GM18858 (cell line): ENCODE results near the gene NIPAL3.
A peak's percentile ranks its signal among the peaks of the same experiment; 100 is the strongest.
"Not testable (repeated sequence)": the region's sequence is repeated elsewhere in the genome, so short reads cannot be mapped to it uniquely, and the experiment has no call there.

Experiments used
- ATAC-seq: cut with Tn5 transposase; IDR thresholded peaks from one replicate; pipeline ENCODE4 v1.9.1; 2021; ENCODE audit not compliant: unreplicated experiment

The NIPAL3 gene

DNA sequence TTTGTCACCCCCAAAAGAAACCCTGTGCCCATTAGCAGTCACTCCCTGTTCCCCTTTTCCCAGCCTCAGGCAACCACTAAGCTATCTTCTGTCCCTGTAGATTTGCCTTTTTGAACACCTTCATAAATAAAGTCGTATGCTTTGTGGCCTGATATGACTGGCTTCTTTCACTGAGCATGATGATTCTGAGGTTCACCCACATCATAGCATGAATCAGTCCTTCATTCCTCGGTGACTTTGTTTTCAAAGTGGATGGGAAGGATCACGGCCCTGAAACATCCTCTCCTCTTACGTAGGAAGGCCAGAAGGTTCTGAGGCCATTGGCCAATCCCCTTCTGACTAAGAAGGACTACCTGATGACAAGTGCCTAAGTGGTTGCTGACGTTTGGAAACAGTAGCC, 39.1 kb downstream of the NIPAL3 start:
- no peak for ATAC-seq

GRCh38 chr1:24455272-24455671, 39.7 kb downstream of the NIPAL3 start:
- no peak for ATAC-seq

DNA sequence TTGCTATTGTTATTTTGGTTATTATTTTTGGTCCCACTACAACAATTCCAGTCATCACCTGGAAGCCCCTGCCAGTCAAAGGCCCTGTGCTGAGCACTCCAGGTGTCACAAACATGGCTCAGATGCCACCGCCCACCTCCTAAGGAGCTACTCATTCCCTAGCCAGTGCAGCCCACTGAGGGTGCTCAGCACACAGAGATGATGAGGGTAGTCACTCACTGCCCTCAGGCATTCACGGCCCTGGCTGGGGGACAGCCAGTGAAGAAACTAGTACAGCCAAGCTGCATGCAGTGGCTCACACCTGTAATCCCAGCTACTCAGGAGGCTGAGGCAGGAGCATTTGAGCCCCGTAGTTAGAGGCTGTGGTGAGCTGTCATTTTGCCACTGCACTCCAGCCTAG, 42.3 kb downstream of the NIPAL3 start:
- no peak for ATAC-seq

DNA sequence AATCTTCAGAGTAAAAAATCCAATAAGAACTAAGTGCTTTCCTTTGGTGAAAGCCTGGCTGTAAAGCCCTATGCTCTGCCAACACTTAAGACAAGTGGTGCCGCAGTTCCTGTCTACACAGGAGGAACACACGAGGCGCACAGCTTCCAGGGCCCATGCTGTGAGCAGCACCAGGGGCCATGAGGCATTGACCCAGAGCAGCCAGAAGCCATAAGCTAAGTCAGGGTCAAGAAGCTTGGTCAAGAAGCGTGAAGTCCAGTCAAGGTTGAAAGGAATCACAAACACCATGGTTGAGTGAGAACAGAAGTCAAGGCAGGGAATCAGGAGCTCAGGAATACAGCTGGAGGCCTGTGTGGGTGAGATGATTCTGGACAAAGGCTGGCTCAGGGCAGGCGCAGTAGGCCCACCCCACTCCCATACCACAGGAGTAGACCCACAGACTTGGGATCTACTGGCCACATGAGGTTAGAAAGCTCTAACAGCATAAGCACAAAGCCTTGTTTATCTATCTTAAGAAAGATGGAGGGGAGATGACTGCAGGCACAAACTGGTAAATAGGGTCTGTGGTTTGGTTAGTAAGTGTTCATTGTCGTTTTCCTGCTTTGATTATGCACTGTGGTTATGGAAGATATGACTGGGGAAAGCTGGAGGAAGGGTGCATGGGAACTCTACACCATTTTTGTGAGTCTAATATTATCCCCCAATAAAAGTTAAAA, 44.1 kb downstream of the NIPAL3 start:
- no peak for ATAC-seq

DNA sequence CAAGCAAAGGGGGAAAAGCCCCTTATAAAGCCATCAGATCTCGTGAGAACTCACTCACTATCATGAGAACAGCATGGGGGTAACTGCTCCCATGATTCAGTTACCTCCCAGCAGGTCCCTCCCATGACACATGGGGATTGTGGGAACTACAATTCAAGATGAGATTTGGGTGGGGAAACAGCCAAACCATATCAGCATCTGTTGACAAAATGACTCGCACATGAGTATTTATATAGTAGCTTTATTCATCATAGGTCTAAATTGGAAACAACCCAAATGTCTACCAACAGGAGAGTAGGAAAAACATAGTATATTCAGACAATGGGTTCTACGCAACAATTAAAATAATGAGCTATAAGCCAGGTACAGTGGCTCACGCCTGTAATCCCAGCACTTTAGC, 46.5 kb downstream of the NIPAL3 start:
- ATAC-seq: not testable (repeated sequence)

GRCh38 chr1:24463776-24464735, 48.5 kb downstream of the NIPAL3 start:
- no peak for ATAC-seq

DNA sequence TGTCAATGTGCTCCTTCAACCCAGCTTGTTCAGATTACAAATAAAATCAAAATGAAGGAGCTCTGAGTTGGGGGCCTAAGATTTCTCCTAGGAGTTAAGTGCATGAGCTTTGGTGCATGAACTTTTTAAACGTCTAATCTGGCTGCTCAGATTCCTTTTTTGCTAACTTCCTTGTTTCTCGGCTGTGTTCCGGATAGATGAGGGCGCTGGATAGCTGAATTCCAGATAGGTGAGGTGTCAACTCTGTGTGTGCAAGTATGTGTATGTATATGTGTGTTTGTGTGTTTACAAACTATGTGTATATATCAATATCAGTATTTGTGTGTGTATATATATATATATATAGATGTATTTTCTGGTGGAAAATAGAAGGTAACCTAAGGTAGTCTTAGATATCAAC, 49.5 kb downstream of the NIPAL3 start:
- no peak for ATAC-seq

- no peak for ATAC-seq
Measured at GRCh38 chr1:24465638-24466037, 50.0 kb downstream of the NIPAL3 start.

DNA sequence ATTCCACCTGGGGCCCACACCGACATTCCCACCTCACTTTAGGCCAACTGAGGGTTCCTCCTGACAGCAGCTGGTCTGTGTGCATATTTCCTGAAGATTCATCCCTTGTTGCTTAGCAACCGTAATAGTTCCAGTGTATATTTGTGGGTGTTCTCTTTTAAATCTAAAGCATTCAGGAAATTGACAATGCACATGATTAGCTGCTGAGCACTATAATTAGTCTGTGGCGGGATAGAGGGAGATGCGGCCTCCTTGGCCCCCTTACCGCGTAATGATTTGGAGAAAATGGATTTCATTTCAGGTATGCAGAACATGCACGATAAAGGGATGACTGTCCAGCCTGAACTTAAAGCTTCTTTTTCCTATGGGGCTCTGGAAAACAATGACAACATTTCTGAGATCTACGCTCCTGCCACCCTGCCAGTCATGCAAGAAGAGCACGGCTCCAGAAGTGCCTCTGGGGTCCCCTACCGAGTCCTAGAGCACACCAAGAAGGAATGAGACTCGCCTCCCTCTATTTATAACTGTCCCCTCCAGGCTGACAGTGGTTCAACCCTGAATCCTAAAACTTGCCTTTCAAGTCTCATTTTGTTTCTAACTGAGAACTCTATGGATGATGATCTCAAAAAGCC, 53.2 kb downstream of the NIPAL3 start:
- ATAC-seq: no peak

- no peak for ATAC-seq
Measured at GRCh38 chr1:24470592-24470991, 55.0 kb downstream of the NIPAL3 start.

- ATAC-seq: no peak
Measured at GRCh38 chr1:24472527-24473251, 57.1 kb downstream of the NIPAL3 start.

GRCh38 chr1:24474193-24474592, 58.6 kb downstream of the NIPAL3 start:
- ATAC-seq: no peak

- no peak for ATAC-seq
Measured at GRCh38 chr1:24475700-24476099, 60.1 kb downstream of the NIPAL3 start.

GRCh38 chr1:24476571-24476970, 61.0 kb downstream of the NIPAL3 start:
- ATAC-seq: no peak

DNA sequence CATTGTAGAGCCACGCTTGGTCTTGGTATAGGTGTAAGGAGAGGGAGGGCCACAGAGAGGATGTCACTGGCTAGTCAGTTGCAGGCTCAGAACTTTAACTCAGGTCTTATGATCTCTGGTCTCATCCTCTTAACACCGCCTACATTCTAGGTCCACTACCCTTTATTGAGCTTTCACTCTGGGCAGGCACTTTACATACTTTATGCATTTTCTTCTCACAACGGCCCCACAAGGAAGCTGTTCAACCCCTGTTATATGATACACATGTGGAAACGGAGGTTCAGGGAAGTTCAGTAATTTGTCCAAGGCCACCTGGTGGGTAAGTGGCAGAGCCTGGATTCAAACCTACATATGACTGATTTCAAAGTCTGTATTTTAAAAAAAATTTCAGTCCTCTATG, 61.7 kb downstream of the NIPAL3 start:
- no peak for ATAC-seq

DNA sequence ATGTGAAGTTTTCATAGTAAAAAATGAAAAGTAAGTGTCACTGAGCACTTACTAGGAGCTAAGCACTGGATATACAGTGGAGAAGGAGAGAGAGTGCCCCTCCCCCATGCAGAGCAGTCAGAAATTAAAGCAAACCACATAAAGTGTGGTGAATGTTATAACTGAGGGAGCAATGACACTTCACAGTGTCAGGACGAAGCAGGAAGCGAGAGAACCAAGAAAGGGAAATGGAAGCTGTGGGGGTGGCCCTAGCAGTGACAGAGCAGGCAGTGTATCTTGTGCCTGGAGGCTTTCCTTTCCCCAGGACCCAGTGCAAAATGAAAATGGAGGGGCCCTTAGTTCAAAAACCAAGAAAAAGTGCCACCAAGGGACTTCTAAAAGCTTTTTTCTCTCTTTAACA, 65.5 kb downstream of the NIPAL3 start:
- peak; percentile 58 for ATAC-seq

DNA sequence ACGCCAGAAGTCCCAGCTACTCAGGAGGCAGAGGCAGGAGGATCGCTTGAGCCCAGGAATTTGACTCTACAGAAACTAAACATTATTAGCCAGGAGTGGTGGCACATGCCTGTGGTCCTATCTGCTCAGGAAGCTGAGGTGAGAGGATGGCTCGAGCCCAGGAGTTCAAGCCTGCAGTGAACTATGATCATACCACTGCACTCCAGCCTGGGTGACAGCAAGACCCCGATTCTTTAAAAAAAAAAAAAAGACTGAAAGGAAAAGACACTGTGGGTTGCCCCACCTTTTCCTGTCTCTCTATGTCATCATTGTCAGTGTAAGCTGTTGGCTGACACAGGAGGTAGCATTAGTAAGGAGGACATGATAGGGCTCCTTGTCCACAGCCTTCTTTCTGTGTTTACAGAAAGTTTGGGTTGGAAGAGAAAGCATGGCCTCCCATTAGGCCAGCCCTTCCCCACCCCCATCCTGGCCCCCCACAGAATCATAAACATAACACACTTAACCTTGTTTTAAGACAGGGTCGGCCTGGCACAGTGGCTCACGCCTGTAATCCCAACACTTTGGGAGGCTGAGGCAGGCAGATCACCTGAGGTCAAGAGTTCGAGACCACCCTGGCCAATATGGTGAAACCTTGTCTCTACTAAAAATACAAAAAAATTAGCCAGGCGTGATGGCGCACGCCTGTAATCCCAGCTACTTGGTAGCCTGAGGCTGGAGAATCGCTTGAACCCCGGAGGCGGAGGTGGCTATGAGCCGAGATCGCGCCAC, 66.4 kb downstream of the NIPAL3 start:
- ATAC-seq: no peak

DNA sequence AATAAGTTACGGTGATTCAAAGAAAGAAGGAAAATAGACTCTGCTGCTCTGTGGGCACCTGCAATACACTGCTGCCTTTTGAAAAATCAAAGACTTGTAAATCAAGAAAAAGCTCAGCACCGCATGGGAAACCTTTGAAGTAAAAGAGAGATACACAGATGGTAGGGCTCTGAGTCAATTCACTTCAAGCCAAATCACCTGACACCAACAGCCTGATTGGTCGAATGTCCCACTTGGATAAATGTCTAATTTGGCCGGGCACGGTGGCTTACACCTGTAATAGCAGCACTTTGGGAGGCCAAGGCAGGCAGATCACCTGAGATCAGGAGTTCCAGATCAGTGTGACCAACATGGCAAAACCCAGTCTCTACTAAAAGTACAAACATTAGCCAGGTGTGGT, 67.8 kb downstream of the NIPAL3 start:
- no peak for ATAC-seq

- no peak for ATAC-seq
Measured at GRCh38 chr1:24484199-24484598, 68.6 kb downstream of the NIPAL3 start.

DNA sequence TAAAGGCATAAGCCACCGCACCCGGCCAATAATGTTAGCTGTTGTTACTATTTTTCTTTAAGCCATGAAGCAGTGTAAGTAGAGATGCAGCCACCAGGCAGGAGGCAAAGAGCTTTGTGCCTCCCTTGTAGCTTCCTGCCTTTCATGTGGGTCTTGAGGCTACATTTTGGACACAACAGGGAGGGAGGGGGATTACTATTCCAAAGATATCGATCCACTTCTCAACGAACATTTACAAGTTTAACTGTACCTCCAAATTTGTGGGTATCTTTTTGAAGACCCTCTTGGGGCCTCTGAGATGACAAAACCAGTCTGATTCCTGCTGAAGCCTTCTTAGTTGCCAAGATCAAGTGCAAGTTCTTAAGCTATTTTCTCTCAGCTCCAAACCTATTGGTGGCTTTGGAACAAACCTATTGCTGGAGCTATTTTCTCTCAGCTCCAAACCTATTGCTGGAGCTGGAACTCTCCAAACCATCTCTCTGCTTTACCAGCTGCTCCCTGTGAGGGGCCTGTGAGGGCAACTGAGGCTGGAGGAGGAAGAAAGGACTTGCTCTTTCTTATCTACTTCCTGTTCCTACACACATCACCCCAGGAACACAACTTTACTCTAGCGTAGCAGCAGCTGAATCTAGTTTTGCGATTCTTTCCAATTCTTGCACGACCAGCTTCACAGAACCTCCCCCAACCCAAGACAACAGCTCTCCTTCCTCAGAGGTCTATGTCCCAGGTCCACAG, 70.9 kb downstream of the NIPAL3 start:
- no peak for ATAC-seq
